Measurements from ENCODE around the gene METTL14. TPM values are rescaled to one million over a fixed set of nuclear protein-coding genes. Genes with fewer than 3 reads are reported as not detected.

The METTL14 gene
- total RNA-seq, 2 experiments from 2014 or later: 42.8 to 46.2 TPM

DNA sequence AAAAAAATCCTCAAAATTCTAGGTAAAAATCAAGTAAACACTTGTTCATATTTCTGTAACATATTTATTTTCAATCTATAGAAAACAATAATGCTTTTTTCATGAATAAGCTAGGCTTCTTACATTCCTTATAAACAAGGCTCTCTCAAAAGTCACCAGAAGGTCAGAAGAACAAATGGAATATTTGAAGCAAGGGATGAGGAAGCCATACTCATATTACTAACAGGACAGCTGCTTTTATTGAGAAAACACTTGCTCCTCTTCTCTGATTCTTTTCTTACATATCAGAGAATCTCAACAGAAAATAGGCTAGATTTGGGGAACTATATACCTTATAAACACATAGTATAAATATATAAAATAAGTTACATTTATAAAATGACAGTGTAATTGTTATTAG lies 67.9 kb downstream of the METTL14 start:
- no peak for DNase-seq
- Mint-ChIP-seq H3K4me3 (no peak overlapping the region), H3K9me3 (ENCODE audit: insufficient read depth) (no peaks in the 10 kb centered on the region), H3K4me1 (ENCODE audit: low read depth) (no peaks in the 10 kb centered on the region), H3K27me3 (ENCODE audit: low read depth) (no peaks in the 10 kb centered on the region), H3K36me3 (ENCODE audit: low read depth) (peaks cover 11% of the 10 kb centered on the region), H3K27ac (no peak overlapping the region)
- ATAC-seq: no peak
- ChIA-PET CTCF (interaction anchor here (1.2 kb wide), 1 partner anchor 12 kb away, joined by 6 read pairs; no protein-coding TSS in a partner anchor), POLR2A (no interaction called here)

DNA sequence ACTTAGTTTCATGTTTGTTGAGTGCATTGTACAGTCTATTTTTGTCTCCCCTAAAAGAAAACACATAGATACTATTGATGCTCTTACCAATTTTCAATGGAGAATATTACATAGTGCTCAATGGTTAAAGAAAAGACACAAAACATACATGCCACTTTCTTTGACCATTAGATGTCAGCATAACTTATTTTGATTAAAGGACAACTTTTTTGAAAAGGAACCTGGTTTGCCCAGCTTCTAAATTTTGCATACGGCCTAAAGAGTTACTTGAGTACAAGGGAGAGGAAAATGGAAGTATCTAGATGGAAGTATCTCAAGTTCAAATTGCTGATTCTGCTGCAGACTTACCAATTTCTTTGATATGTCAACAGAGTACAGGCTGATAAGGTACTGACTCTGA lies 68.5 kb downstream of the METTL14 start:
- Mint-ChIP-seq H3K36me3 (ENCODE audit: low read depth) (peaks cover 11% of the 10 kb centered on the region), H3K4me1 (ENCODE audit: low read depth) (no peaks in the 10 kb centered on the region), H3K4me3 (no peak overlapping the region), H3K27ac (no peak overlapping the region), H3K9me3 (ENCODE audit: insufficient read depth) (no peaks in the 10 kb centered on the region), H3K27me3 (ENCODE audit: low read depth) (no peaks in the 10 kb centered on the region)
- ATAC-seq (no peak), DNase-seq (no peak)
- ChIA-PET CTCF (interaction anchor here (1.0 to 1.2 kb wide), 2 partner anchors 12 to 17 kb away, joined by 3 to 6 read pairs; no protein-coding TSS in a partner anchor), POLR2A (no interaction called here)

DNA sequence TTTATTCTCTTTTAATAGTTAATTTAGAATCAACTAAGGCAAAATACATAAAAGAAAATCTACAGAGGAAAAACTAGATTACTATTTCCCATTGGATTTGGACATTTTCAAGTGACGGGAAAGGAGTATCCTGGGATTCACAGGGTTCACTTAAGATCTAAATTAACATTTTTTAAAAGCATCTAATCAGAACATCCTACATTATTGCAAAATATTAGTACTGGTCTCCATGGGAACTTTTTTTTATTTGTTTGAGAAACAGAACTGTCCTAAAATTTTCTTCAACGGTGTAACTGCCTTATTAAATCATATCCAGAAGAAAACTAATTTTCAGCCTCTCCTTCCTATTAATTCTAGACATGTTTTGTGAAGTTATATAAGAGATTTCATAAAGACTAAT lies 69.7 kb downstream of the METTL14 start:
- no peak for ATAC-seq
- CTCF ChIA-PET: interaction anchor here (1.0 kb wide), 1 partner anchor 16 kb away, joined by 3 read pairs; no protein-coding TSS in a partner anchor
- no peaks in the 10 kb centered on the region for H3K27me3 Mint-ChIP-seq (ENCODE audit: low read depth)

DNA sequence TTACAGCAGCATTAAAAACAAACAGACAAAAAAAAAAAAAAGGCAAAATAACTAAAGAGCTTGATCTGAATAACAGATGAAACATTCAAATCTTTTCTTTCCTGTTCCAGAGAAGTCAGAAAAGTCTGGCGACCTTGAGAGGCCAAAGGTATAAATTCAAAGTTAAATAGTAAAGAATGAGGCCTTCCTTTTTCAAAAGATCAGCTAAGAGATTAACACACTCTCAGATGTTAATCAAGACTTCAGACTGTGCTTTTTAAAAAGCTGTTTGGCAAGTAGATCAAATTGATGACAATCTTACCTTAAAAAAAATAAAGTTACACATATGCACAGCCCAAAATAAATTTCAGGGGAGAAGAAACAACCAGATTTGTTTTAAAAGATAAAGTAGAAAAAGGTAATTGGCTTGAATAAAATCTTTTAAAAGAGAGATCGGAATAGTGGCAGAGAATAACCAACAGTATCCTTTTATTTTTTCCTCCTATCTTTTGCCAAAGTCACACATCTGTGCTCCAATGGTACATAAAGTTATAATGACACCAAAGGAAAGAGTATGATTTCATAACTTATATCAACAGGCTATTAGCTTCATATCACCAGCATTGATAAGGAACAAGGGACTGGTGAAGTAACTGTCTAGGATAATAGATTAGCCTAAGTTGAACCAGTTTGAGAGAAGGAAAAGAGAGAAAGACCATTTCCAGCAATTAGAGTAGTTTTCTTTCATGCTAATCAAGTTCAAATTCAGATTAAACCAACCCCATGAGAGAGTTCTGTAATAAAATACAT lies 70.4 kb downstream of the METTL14 start:
- Mint-ChIP-seq H3K27me3 (ENCODE audit: low read depth) (no peaks in the 10 kb centered on the region), H3K9me3 (ENCODE audit: insufficient read depth) (no peaks in the 10 kb centered on the region), H3K27ac (no peak overlapping the region), H3K4me1 (ENCODE audit: low read depth) (no peaks in the 10 kb centered on the region), H3K36me3 (ENCODE audit: low read depth) (peaks cover 13% of the 10 kb centered on the region), H3K4me3 (no peak overlapping the region)
- no peak for ATAC-seq
- ChIA-PET POLR2A (no interaction called here), CTCF (interaction anchor here (1.1 kb wide), 1 partner anchor 16 kb away, joined by 3 read pairs; no protein-coding TSS in a partner anchor)
- DNase-seq: no peak

More for the DNA sequence above, 69.7 kb downstream of the METTL14 start:
- DNase-seq: no peak
- POLR2A ChIA-PET: no interaction called here
- Mint-ChIP-seq H3K27ac (no peak overlapping the region), H3K4me1 (ENCODE audit: low read depth) (no peaks in the 10 kb centered on the region), H3K9me3 (ENCODE audit: insufficient read depth) (no peaks in the 10 kb centered on the region), H3K4me3 (no peak overlapping the region), H3K36me3 (ENCODE audit: low read depth) (peaks cover 12% of the 10 kb centered on the region)

DNA sequence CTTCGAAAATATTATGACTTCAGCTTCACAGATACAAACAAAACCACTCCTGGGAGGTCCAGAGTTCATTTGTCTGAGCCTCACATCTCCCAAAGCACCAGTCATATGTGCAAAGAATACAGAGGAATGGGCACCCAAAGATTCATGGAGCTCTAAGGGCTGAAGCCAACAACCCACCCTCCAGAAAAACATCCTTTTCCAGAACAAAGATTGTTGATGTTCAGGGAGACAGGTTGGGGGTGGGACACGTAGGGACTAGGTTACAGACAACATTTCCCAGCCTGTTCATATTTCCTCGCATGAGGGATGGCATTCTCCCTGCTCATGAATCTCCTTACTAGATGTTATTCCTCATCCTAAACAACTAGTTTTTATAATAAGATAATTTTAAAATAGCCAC lies 71.2 kb downstream of the METTL14 start:
- no peaks in the 10 kb centered on the region for H3K4me1 Mint-ChIP-seq (ENCODE audit: low read depth)
- ATAC-seq (no peak), DNase-seq (no peak)
- H3K4me3 Mint-ChIP-seq: no peak overlapping the region
- H3K27me3 Mint-ChIP-seq (ENCODE audit: low read depth): no peaks in the 10 kb centered on the region
- ChIA-PET CTCF (interaction anchor here (1.1 kb wide), 3 partner anchors 11 to 15 kb away, joined by 3 read pairs; no protein-coding TSS in a partner anchor), POLR2A (no interaction called here)
- H3K27ac Mint-ChIP-seq: no peak overlapping the region
- peaks cover 13% of the 10 kb centered on the region for H3K36me3 Mint-ChIP-seq (ENCODE audit: low read depth)
- no peaks in the 10 kb centered on the region for H3K9me3 Mint-ChIP-seq (ENCODE audit: insufficient read depth)

DNA sequence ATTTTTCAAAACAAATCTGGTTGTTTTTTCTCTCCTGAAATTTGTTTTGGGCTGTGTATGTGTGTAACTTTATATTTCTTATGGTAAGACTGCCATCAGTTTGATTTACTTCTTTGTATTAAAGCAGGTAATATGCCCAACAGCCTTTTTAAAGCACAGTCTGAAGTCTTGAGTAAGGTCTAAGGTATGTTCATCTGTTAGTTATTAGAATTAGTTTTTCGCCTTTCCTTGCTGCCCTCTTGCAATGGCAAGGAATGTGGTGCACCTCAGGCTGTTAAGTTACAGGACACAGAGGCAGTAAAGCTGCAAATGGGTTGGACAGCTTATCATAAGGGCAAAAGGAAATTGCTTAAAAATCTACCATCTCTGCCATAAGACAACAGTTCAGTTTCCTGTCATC lies 71.8 kb downstream of the METTL14 start:
- CTCF ChIA-PET: interaction anchor here (1.1 kb wide), 2 partner anchors 12 to 15 kb away, joined by 3 read pairs; no protein-coding TSS in a partner anchor
- Mint-ChIP-seq H3K36me3 (ENCODE audit: low read depth) (peaks cover 10% of the 10 kb centered on the region), H3K27ac (no peak overlapping the region), H3K4me1 (ENCODE audit: low read depth) (no peaks in the 10 kb centered on the region), H3K27me3 (ENCODE audit: low read depth) (no peaks in the 10 kb centered on the region), H3K4me3 (no peak overlapping the region), H3K9me3 (ENCODE audit: insufficient read depth) (no peaks in the 10 kb centered on the region)
- DNase-seq (no peak), ATAC-seq (no peak)
- POLR2A ChIA-PET: no interaction called here

DNA sequence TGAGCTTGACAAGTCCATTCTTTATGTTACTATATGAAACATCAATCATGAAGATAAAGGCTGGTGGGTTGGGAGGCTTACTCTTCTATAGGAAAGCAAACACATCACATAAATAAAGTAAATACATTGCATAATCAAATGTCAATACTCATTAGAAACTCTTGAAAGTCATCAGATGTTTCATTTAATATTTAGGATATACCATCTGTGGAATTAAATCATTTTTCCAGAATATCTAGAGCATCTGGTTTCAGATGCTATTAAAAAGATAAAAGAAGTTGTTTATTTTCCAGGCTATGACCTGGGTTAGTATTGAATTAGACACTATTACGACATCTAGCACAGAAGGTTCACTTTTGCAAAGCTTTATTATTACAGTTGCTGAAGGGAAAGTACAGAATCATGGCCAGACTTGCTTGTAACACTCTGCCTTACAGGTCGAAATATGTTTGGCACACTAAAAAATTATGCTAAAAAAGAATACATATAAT lies 72.6 kb downstream of the METTL14 start:
- POLR2A ChIA-PET: interaction anchor here (0.6 kb wide), 1 partner anchor 56 kb away, joined by 3 read pairs; no protein-coding TSS in a partner anchor
- no peak overlapping the region for H3K27ac Mint-ChIP-seq
- CTCF ChIA-PET: interaction anchor here (1.1 kb wide), 1 partner anchor 14 kb away, joined by 3 read pairs; no protein-coding TSS in a partner anchor
- H3K9me3 Mint-ChIP-seq (ENCODE audit: insufficient read depth): no peaks in the 10 kb centered on the region
- no peak overlapping the region for H3K4me3 Mint-ChIP-seq
- peaks cover 10% of the 10 kb centered on the region for H3K36me3 Mint-ChIP-seq (ENCODE audit: low read depth)
- ATAC-seq (no peak), DNase-seq (no peak)
- no peaks in the 10 kb centered on the region for H3K27me3 Mint-ChIP-seq (ENCODE audit: low read depth)
- H3K4me1 Mint-ChIP-seq (ENCODE audit: low read depth): no peaks in the 10 kb centered on the region

DNA sequence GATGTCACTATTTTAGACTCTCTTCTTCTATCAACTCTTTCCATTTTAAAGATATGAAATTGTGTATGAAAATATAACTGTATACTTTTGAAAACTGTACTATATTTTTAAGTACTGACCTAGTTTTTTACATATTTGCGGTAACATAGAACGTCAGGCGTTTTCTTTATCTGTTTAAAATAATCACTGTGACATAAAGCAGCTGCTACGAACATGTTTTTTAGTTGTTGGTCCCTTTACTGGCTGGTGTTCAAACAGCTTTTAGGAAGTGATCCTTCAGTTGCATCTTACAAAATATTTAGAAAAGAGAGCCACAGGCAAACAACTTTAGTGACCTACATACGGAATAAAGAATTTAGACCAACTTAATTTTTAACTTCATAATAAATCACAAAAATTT lies 73.1 kb downstream of the METTL14 start:
- Mint-ChIP-seq H3K27ac (no peak overlapping the region), H3K4me3 (no peak overlapping the region), H3K4me1 (ENCODE audit: low read depth) (no peaks in the 10 kb centered on the region), H3K27me3 (ENCODE audit: low read depth) (no peaks in the 10 kb centered on the region), H3K9me3 (ENCODE audit: insufficient read depth) (no peaks in the 10 kb centered on the region), H3K36me3 (ENCODE audit: low read depth) (peaks cover 10% of the 10 kb centered on the region)
- ChIA-PET POLR2A (no interaction called here), CTCF (interaction anchor here (2.1 kb wide), 1 partner anchor 14 kb away, joined by 11 read pairs; no protein-coding TSS in a partner anchor)
- DNase-seq: no peak
- ATAC-seq: no peak

DNA sequence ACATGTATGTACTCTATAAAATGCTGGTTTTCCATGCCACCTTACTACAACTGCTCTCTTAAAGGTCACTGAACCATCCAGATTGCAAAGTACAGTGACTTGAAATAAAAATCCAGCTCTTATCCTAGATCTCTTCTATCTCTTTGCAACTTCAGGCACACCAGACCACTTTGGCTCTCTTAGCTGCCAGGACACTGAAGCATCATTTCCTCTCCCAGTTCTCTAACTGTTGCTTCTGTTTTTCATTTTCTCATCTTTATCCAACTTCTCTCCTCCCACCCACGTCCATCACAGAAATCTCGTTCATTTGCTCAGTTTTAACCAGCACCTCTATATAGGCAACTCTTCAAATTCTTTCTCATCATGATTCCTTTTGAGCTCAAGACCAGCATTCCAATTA lies 74.3 kb downstream of the METTL14 start:
- no peaks in the 10 kb centered on the region for H3K27me3 Mint-ChIP-seq (ENCODE audit: low read depth)
- no peak for DNase-seq
- peaks cover 17% of the 10 kb centered on the region for H3K36me3 Mint-ChIP-seq (ENCODE audit: low read depth)
- no peaks in the 10 kb centered on the region for H3K9me3 Mint-ChIP-seq (ENCODE audit: insufficient read depth)
- ChIA-PET POLR2A (no interaction called here), CTCF (interaction anchor here (2.1 kb wide), 1 partner anchor 13 kb away, joined by 11 read pairs; no protein-coding TSS in a partner anchor)
- H3K27ac Mint-ChIP-seq: no peak overlapping the region
- ATAC-seq: no peak
- H3K4me1 Mint-ChIP-seq (ENCODE audit: low read depth): no peaks in the 10 kb centered on the region
- H3K4me3 Mint-ChIP-seq: no peak overlapping the region

DNA sequence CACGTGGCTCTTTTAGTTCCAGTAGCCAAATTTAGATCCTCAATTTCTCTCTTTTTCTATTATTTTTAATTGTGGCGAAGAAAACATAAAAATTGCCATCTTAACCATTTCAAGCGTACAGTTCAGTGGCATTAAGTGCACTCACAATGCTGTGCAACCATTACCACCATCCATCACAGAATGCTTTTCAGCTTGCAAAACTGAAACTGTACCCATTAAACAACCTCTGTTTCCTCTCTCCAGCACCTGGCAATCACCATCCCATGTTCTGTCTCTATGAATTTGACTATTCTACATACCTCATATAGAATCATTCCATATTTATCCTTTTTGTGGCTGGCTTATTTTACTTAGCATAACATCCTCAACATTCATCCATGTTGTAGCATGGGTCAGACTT lies 74.9 kb downstream of the METTL14 start:
- no peaks in the 10 kb centered on the region for H3K27me3 Mint-ChIP-seq (ENCODE audit: low read depth)
- peaks cover 17% of the 10 kb centered on the region for H3K36me3 Mint-ChIP-seq (ENCODE audit: low read depth)
- ATAC-seq (no peak), DNase-seq (no peak)
- ChIA-PET POLR2A (no interaction called here), CTCF (interaction anchor here (2.1 kb wide), 1 partner anchor 12 kb away, joined by 11 read pairs; no protein-coding TSS in a partner anchor)
- H3K27ac Mint-ChIP-seq: no peak overlapping the region
- H3K9me3 Mint-ChIP-seq (ENCODE audit: insufficient read depth): no peaks in the 10 kb centered on the region
- H3K4me3 Mint-ChIP-seq: no peak overlapping the region
- H3K4me1 Mint-ChIP-seq (ENCODE audit: low read depth): no peaks in the 10 kb centered on the region

DNA sequence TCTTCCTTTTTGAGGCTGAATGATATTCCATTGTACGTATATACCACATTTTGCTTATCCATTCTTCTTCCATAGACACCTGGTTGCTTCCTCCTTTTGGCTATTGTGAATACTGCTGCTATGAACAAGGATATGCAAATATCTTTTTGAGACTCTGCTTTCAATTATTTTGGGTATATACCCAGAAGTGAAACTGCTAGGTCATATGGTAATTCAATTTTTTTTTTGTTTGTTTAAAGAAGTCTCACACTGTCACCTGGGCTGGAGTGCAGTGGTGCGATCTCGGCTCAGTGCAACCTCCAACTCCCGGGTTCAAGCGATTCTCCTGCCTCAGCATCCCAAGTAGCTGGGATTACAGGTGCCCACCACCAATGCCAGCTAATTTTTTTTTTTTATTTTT lies 75.3 kb downstream of the METTL14 start:
- ChIA-PET CTCF (interaction anchor here (2.1 kb wide), 1 partner anchor 12 kb away, joined by 11 read pairs; no protein-coding TSS in a partner anchor), POLR2A (no interaction called here)
- Mint-ChIP-seq H3K27me3 (ENCODE audit: low read depth) (no peaks in the 10 kb centered on the region), H3K4me3 (no peak overlapping the region), H3K27ac (no peak overlapping the region), H3K9me3 (ENCODE audit: insufficient read depth) (no peaks in the 10 kb centered on the region), H3K36me3 (ENCODE audit: low read depth) (peaks cover 17% of the 10 kb centered on the region), H3K4me1 (ENCODE audit: low read depth) (no peaks in the 10 kb centered on the region)
- DNase-seq (no peak), ATAC-seq (no peak)

DNA sequence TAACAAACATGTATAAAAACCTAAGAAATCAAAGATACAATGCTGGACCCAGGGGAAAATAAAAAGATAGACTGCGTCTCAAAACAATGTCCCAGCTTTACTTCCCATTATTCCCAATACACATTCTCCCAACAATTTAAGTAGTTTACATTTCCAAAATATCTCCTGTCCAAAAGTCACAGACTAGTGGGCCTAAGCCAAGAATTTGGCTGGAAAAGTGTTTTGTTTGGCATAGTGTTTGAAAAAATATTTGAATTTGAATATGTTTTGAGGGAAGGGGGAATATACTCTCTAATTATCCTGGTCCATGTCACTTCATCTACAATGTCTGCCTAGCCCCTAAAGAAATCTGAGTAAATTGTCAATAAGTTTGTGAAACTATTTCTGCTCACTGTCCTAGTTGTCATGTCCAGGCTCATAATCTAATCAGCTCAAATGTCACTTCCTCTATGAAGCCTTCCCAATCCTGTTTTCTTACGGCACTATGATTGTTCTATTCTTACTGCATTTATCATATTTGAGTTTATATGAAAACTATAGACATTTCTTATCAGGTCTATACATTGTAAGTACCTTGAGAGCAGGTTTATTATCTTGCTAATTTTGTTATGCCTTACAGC lies 76.3 kb downstream of the METTL14 start:
- Mint-ChIP-seq H3K9me3 (ENCODE audit: insufficient read depth) (no peaks in the 10 kb centered on the region), H3K36me3 (ENCODE audit: low read depth) (peaks cover 19% of the 10 kb centered on the region), H3K27ac (no peak overlapping the region), H3K27me3 (ENCODE audit: low read depth) (no peaks in the 10 kb centered on the region), H3K4me3 (no peak overlapping the region), H3K4me1 (ENCODE audit: low read depth) (no peaks in the 10 kb centered on the region)
- no peak for ATAC-seq
- ChIA-PET POLR2A (no interaction called here), CTCF (interaction anchor here (1.7 kb wide), 1 partner anchor 10 kb away, joined by 5 read pairs; no protein-coding TSS in a partner anchor)
- DNase-seq: no peak
